WERI-Rb-1 (cell line): ENCODE data around the gene MYL5.

ENCODE experiments used
- DNase-seq: peaks from one replicate; pipeline ENCODE4 v3.0.0-alpha.2; 2020
- H3K27ac ChIP-seq: fragments of 250-450 bp; sonication (Bioruptor Pico); 2 replicates; pipeline ENCODE4 v1.5.1; 2020; ENCODE audit warnings: mild to moderate bottlenecking, moderate library complexity
- H3K27me3 ChIP-seq: fragments of 250-450 bp; sonication (Bioruptor Pico); 2 replicates; pipeline ENCODE4 v1.5.1; 2021; ENCODE audit warnings: mild to moderate bottlenecking, low read depth, moderate library complexity; ENCODE audit not compliant: insufficient read depth, severe bottlenecking
- H3K36me3 ChIP-seq: fragments of 250-450 bp; sonication (Bioruptor Pico); 2 replicates; pipeline ENCODE4 v1.5.1; 2020; ENCODE audit warnings: mild to moderate bottlenecking, moderate library complexity
- H3K4me3 ChIP-seq: 2 replicates; pipeline ENCODE4 v1.5.1; 2011; ENCODE audit warnings: low read depth, mild to moderate bottlenecking, control low read depth, low read length
- H3K9me3 ChIP-seq: fragments of 250-450 bp; sonication (Bioruptor Pico); 2 replicates; pipeline ENCODE4 v1.5.1; 2021; ENCODE audit warnings: mild to moderate bottlenecking, moderate library complexity; ENCODE audit not compliant: severe bottlenecking
- TF ChIP-seq, protein P1 (sequence below): IDR thresholded peaks from 2 replicates; pipeline ENCODE4 v1.5.1; 2011; ENCODE audit warnings: low read depth, mild to moderate bottlenecking, control low read depth, inconsistent platforms, low read length

The MYL5 gene

DNA sequence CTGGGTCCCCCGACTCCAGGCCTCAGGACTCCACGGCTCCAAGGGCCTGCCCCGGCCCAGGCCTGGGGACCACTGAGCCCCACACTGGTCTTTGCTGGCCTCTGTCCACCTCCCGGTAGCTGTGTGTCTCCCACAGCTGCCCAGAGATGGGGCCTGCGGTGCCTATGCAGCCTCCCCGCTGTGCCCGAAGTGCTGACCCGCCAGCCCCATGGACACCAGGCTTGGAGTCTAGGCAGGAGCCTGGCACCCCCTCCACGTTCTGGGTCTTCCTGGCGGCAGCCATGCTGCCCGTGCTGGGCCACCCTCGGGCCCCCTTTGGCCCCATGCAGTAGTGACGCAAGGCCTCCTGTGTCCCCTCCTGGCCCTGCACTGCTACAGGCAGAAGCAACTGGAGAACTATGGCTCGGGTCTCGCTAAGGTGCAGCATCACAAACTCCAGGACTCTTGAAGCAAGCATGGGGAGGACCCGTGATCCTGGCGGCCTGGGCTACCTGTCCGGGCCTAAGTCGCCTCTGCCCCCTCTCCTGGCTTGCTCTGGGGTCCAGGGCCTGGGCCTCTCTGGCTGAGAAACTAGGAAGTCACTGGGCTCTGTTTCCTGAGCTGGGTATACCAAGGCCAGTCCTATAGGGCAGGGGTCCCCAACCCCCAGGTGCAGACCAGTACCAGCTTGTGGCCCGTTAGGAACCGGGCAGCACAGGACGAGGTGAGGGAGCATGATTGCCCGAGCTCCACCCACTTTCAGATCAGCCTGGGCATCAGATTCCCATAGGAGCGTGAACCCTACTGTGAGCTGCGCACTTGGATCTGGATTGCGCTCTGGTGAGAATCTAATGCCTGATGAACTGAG lies 917 bp downstream of the MYL5 start:
- peak overlapping the region; percentile 85 for H3K27ac ChIP-seq
- TF ChIP-seq, protein P1, sequence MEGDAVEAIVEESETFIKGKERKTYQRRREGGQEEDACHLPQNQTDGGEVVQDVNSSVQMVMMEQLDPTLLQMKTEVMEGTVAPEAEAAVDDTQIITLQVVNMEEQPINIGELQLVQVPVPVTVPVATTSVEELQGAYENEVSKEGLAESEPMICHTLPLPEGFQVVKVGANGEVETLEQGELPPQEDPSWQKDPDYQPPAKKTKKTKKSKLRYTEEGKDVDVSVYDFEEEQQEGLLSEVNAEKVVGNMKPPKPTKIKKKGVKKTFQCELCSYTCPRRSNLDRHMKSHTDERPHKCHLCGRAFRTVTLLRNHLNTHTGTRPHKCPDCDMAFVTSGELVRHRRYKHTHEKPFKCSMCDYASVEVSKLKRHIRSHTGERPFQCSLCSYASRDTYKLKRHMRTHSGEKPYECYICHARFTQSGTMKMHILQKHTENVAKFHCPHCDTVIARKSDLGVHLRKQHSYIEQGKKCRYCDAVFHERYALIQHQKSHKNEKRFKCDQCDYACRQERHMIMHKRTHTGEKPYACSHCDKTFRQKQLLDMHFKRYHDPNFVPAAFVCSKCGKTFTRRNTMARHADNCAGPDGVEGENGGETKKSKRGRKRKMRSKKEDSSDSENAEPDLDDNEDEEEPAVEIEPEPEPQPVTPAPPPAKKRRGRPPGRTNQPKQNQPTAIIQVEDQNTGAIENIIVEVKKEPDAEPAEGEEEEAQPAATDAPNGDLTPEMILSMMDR = no peak
- peaks cover 30% of the 10 kb centered on the region for H3K36me3 ChIP-seq
- H3K27me3 ChIP-seq = no peaks in the 10 kb centered on the region
- H3K4me3 ChIP-seq = peak overlapping the region; percentile 80
- DNase-seq = no peak
- H3K9me3 ChIP-seq = no peaks in the 10 kb centered on the region

DNA sequence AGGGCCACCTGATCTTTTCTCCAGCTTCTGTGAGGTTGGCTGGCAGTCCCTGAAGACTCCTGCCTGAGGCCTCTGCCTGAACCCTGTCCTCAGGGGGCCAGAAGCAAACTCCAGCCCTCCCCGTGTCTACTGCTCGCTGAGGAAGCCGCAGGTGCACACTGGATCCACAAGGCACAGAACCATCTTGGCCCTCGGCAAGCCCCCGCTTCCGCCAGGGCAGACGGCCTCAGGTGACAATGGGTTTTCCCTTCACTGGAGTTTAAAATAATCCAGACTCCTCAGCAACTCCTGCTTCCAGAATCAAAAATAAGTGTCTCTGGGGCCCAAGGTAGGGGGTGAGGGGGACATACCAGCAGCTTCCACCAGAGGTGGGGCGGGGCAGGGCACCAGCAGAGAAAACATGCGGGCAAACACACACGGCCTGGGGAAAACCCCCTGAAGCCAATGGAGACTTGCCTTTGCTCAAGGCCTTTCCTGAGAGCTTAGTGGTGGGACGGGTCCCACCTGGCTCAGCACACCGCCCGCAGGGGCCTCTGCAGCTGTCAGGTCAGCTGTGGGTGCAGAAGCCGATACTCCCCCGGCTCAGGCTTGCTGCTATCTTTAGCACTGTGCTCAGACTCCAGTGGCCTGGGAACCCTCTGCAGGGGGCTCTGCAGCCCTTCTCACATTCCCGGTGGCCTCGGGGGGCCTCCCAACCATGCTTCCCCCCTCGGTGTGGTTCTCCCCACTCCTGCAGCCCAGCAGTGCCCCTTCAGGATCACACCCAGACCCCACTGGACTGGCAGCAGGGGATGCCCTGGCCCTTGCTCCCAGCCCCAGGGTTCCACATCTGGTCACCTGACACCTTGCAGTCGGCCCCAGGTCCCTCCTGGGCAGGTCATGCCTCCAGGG lies 1.9 kb downstream of the MYL5 start:
- no peaks in the 10 kb centered on the region for H3K27me3 ChIP-seq
- H3K36me3 ChIP-seq = peaks cover 21% of the 10 kb centered on the region
- no peak overlapping the region for H3K4me3 ChIP-seq
- peak; percentile 59 for DNase-seq
- no peak overlapping the region for H3K27ac ChIP-seq
- TF ChIP-seq, protein P1 = no peak
- no peaks in the 10 kb centered on the region for H3K9me3 ChIP-seq

DNA sequence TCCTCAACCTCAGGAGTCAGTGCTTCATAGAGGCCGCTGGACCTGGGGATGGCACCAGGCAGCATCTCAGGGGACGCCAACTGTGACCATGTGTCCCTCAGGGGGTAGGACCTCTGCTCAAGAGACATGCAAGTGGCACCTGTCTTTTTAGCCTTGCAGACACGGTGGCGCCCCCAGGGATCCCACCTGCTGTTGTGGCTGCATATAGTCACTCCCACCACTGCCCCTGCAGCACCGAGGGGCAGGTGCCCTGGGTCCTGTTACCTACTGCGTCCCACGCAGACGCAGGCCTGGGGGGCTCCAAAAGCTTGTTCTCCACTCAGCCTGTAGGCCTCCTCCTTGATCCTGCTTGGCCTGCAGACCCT lies 2.5 kb downstream of the MYL5 start:
- DNase-seq = no peak
- H3K27ac ChIP-seq = no peak overlapping the region

DNA sequence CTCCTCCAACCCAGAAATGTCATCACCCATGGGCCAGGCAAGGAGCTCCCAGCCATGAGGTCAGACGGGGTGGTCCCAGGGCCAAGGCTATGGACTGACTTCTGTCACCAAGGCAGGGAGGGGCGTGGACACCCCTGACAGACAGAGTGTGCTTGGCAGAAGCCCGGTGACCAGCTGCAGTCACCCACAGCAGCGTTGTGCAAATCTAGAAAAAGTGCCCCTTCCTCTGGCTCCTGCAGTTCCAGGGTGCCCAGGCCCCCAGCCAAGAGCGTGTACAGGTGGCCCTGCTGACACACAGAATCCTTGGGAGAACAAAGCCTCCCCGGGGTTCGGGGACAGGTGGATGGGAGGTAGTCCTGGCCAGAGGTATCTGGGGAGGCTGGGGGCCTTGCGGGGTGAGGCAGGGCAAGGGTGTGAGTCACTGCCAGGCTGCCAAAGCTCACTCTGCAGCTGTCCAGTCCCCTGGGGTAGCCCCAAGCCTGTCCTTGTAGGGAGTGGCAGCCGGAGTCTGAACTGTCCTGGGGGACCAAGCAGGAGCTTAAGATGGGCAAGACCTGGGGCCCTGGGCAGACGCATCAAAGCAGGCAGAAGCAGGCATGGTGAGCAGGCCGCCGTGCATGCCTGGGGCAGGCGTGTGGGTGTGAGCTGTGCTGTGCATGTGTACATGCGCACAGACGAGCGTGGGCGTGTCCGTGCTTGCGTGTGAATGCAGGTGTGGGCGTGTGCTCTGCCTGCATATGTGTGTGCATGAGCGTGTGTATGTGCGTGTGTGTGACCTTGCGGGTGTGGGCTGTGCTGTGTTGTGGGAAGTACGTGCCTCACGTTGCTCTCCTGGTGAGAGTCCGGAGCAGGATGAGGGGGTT lies 3.3 kb downstream of the MYL5 start:
- DNase-seq = no peak
- no peak overlapping the region for H3K27ac ChIP-seq
- H3K27me3 ChIP-seq = no peaks in the 10 kb centered on the region
- H3K4me3 ChIP-seq = no peak overlapping the region
- TF ChIP-seq, protein P1 = no peak
- no peaks in the 10 kb centered on the region for H3K9me3 ChIP-seq
- H3K36me3 ChIP-seq = peaks cover 6% of the 10 kb centered on the region

More for the DNA sequence above, 2.5 kb downstream of the MYL5 start:
- Histone ChIP-seq H3K27me3 (no peaks in the 10 kb centered on the region), H3K4me3 (no peak overlapping the region), H3K36me3 (peaks cover 14% of the 10 kb centered on the region), H3K9me3 (no peaks in the 10 kb centered on the region)
- TF ChIP-seq, protein P1 = no peak

DNA sequence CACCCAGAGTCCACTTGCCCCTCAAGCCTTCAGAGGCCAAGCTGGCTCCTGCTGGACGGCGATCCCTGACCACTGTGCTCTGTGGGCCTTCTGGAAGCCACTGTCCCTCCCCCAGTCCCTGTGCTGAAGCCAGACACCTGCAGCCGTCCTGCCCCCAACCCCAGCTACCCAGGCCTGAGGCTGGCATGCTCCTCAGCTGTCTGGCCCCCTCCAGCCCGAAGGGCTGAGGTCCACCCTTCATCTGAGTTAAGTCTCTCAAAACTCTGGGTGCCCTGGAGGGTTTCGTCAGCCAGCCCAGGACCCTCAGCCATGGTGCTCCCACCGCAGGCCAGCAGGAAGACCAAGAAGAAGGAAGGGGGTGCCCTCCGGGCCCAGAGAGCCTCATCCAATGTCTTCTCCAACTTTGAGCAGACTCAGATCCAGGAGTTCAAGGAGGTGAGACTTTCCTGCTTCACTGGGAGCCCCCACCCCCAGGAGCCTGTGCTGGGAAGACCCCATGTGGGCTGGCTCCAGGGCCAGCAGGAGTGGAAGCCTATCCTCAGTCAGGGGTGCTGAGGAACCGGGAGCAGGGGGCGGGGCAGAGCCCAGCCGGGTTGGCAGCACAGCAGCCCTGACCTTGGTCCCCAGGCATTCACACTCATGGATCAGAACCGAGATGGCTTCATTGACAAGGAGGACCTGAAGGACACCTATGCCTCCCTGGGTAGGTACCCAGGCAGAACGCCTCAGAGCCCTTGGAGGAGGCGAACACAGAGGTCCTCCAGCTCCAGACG lies 4.2 kb downstream of the MYL5 start:
- Histone ChIP-seq H3K4me3 (no peak overlapping the region), H3K27me3 (no peaks in the 10 kb centered on the region), H3K9me3 (no peaks in the 10 kb centered on the region), H3K27ac (no peak overlapping the region), H3K36me3 (no peaks in the 10 kb centered on the region)
- TF ChIP-seq, protein P1 = no peak
- no peak for DNase-seq
